Stimulated activated CD4-positive, alpha-beta T cell treated with anti-CD3 and anti-CD28 coated beads, Interleukin-1b, Interleukin-23, amount 100 ng/mL, for 48 hours (primary cell): ENCODE measurements around the gene ACTMAP.

Source experiments
- DNase-seq: peaks from one replicate; pipeline ENCODE4 v3.0.0-alpha.2; 2020

The ACTMAP gene

DNA sequence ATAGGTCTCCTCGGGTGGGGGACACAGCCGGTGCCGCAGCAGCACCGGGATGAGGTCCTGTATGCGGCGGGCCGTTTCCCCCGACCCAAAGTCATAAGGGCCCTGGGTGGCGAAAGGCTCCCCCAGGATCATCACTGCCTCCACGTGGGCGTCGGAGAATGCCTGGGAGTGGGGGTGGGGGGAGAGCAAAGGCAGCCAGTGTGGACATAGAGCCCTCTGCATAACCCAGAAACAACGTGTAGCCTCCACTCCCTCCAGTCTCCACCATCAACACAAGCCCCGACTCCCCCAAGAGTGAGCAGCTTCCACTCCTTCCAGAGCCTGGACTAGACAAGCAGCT is 58.1 kb downstream of the ACTMAP start:
- DNase-seq = no peak

DNA sequence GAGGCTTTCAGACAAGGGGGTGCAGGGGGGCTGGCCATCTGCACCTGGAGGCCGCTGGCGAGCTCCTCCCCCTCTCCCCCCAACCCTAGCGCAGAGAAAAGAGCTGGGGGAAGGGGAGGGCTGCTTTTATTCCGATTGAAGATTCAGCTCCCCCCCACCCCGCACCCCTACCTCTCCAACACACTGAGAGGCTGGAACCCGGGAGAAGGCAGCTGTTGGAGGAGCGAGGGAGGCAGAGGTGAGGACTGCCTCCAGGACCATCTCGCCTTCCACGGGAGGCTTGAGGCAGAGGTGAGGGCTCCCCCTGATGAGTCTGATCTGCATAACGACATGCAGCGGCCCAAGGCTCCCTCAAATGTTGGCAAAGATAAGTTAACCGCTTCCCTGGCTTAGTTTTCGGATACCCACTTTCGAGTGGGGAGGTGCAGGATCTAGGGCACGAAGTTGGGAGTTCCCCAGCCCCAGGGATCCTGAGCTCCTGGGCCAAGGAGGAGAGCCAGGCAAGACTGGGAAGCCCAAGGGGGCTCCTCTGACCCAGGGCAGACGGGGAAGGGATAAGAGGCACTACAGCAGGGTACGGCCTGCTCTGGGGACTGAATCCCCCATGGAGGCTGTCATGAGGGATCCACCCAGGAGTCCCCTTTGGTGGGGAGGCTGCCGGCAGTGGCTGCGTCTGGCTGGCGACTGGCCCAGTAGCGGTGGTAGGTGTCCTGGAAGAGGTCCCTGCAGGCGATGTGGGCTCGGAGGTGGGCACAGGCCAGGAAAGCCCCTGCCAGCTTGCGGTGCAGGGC is 58.7 kb downstream of the ACTMAP start:
- DNase-seq = no peak
